Dendritic cell treated with granulocyte-macrophage colony-stimulating factor and Interleukin-4, amounts not matched to agents 40 ng/mL and 50 ng/mL, for 4 days (primary cell): ENCODE data around the gene CHST10.
"Not testable (repeated sequence)": the region's sequence is repeated elsewhere in the genome, so short reads cannot be mapped to it uniquely, and the experiment has no call there.

Experiments
- H3K27ac Mint-ChIP-seq: one replicate; pipeline ENCODE4 v1.8.0; 2022; ENCODE audit warnings: mild to moderate bottlenecking, mixed read lengths
- H3K27me3 Mint-ChIP-seq: one replicate; pipeline ENCODE4 v1.8.0; 2022; ENCODE audit warnings: mild to moderate bottlenecking, mixed read lengths
- H3K36me3 Mint-ChIP-seq: one replicate; pipeline ENCODE4 v1.8.0; 2022; ENCODE audit warnings: low read depth, mixed read lengths
- H3K4me1 Mint-ChIP-seq: one replicate; pipeline ENCODE4 v1.8.0; 2022; ENCODE audit warnings: low read depth, mixed read lengths
- H3K4me3 Mint-ChIP-seq: one replicate; pipeline ENCODE4 v1.8.0; 2022; ENCODE audit warnings: mild to moderate bottlenecking, moderate library complexity, mixed read lengths
- H3K9me3 Mint-ChIP-seq: one replicate; pipeline ENCODE4 v1.8.0; 2022; ENCODE audit warnings: mixed read lengths
- intact Hi-C: fragments of 100-400 bp; cut with micrococcal nuclease; formaldehyde crosslinking; loops from one replicate; pipeline ENCODE4 v1.15.0; 2022

Gene CHST10

DNA sequence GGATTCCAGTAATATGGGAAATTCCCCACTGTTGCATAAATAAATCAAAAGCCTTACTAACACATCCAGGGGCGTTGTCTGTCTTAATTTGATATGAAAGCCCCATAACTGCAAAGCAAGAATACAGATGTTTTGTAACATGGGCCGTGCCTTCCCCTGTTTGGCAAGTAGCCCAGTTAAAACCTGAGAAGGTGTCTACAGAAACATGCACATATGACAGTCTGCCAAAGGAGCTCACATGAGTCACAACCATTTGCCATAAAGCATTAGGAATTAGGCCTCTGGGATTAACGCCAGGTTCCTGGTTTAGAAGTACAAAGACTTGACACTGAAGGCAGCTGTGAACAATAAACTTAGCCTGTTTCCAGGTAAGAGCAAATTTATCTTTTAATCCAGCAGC is 52.0 kb downstream of the CHST10 start:
- H3K4me1 Mint-ChIP-seq = no peaks in the 10 kb centered on the region
- H3K4me3 Mint-ChIP-seq = no peak overlapping the region
- H3K27me3 Mint-ChIP-seq = peaks cover 10% of the 10 kb centered on the region
- no peak overlapping the region for H3K27ac Mint-ChIP-seq
- intact Hi-C loops = no loop called here
- H3K9me3 Mint-ChIP-seq = peaks cover 47% of the 10 kb centered on the region
- no peaks in the 10 kb centered on the region for H3K36me3 Mint-ChIP-seq

DNA sequence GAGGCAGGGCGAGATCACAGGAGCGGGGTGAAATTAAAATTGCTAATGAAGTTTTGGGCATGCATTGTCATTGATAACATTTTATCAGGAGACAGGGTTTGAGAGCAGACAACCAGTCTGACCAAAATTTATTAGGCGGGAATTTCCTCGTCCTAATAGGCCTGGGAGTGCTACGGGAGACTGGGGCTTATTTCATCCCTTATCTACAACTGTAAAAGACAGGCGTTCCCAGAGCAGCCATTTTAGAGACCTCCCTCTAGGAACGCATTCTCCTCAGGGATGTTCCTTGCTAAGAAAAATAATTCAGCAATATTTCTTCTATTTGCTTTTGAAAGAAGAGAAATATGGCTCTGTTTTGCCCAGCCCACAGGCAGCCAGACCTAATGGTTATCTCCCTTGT is 55.2 kb downstream of the CHST10 start:
- H3K4me3 Mint-ChIP-seq, H3K36me3 Mint-ChIP-seq, intact Hi-C loops, H3K27me3 Mint-ChIP-seq, H3K4me1 Mint-ChIP-seq, H3K27ac Mint-ChIP-seq: not testable (repeated sequence)
- H3K9me3 Mint-ChIP-seq = peaks cover 38% of the 10 kb centered on the region

DNA sequence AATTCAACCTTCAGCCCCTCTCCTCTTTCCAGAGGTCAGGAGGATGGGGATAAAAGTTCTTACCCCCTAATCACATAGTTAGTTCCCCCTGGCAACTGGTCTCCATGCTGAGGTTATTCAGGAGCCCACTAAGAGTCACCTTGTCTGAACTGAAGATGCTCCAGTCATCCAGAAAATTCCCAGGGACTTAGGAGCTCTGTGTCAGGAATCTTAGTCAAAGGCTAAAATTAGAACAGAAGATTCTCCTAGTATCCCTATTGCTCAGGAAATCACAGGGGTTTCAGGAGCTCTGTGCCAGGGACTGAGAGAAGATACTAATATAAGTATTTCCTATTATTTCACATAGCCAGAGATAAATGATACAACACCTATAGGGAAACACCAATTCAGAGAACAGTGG is 57.9 kb downstream of the CHST10 start:
- Mint-ChIP-seq H3K9me3 (peaks cover 38% of the 10 kb centered on the region), H3K27me3 (peaks cover 11% of the 10 kb centered on the region), H3K27ac (no peak overlapping the region), H3K4me3 (no peak overlapping the region), H3K4me1 (no peaks in the 10 kb centered on the region), H3K36me3 (no peaks in the 10 kb centered on the region)
- intact Hi-C loops = no loop called here

DNA sequence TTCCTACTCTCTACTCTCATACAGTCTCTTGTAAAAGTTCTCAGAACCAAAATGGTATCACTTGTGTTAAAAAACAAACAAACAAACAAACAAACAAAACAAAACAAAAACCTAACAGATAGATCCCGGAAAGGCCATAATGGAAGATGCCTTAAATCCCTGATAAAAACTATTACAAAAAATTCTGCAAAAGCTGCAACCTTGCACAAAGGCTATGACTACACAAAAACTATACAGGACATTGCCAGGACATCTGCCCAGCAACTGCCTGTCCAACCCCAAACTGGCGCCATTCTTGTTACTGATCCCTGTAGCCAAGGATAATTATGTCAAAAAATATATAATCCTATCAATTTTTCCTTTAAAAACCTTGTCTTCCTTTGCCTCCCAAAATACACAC is 58.9 kb downstream of the CHST10 start:
- Mint-ChIP-seq H3K9me3 (peaks cover 38% of the 10 kb centered on the region), H3K4me3 (no peak overlapping the region), H3K36me3 (no peaks in the 10 kb centered on the region), H3K27me3 (peaks cover 15% of the 10 kb centered on the region), H3K27ac (no peak overlapping the region), H3K4me1 (no peaks in the 10 kb centered on the region)
- intact Hi-C loops = no loop called here

DNA sequence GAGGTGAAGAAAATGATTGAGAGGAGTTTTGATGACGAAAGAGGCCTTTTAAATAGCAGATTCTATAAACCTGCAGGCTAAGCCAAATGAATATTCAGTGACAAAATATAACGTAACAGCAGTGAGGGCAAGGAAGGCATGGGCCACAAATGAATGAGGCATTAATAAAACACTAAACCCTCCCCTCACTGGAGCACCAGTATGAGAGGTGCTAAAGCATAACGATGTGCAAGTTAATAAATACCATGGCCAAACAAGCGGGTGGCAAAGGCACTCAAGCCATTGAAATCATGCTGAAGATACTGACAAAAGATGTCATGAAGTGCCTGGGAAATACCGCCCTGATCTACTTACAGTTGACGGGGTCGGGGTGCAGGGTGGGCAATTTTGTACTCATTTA is 64.9 kb downstream of the CHST10 start:
- Mint-ChIP-seq H3K4me1 (no peaks in the 10 kb centered on the region), H3K4me3 (no peak overlapping the region)

DNA sequence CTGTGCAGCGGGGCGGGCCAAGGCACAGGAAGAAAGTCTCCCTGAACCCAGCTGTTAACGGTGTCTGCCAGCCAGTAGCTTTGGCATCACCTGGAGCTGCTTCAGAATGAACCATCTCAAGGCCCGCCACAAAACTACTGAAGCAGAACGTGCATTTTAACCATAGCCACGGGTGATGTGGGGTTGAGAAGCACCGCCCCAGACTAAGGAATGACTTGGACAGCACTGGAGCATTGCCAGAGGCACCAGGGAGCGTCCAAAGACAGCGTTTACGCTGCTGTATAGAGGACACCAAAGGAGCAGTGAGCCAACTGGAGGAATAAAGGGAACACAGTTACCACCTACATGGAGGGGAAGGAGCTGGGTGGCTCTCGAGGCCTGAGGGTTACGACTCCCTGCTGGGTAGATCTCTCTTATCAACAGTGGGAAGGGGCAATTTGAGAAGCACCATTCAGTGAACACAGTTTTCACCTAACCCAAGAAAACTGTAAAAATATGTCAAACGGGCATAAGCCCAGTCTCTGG is 66.7 kb downstream of the CHST10 start:
- H3K9me3 Mint-ChIP-seq = peaks cover 13% of the 10 kb centered on the region
- no peak overlapping the region for H3K27ac Mint-ChIP-seq
- no peaks in the 10 kb centered on the region for H3K36me3 Mint-ChIP-seq
- no peak overlapping the region for H3K4me3 Mint-ChIP-seq
- intact Hi-C loops = no loop called here
- H3K27me3 Mint-ChIP-seq = peaks cover 11% of the 10 kb centered on the region
- H3K4me1 Mint-ChIP-seq = no peaks in the 10 kb centered on the region

More for the DNA sequence above, 64.9 kb downstream of the CHST10 start:
- H3K9me3 Mint-ChIP-seq = peaks cover 13% of the 10 kb centered on the region
- H3K36me3 Mint-ChIP-seq = no peaks in the 10 kb centered on the region
- intact Hi-C loops = no loop called here
- H3K27ac Mint-ChIP-seq = no peak overlapping the region
- peaks cover 15% of the 10 kb centered on the region for H3K27me3 Mint-ChIP-seq

DNA sequence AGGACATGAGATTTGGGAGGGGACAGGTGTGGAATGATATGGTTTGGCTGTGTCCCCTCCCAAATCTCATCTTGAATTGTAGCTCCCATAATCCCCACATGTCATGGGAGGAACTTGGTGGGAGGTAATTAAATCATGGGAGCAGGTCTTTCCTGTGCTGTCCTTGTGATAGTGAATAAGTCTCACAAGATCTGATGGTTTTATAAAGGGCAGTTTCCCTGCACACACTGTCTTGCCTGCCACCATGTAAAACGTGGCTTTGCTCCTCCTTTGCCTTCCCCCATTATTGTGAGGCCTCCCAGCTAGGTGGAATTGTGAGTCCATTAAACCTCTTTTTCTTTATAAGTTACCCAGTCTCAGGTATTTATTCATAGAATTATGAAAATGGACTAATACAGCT is 72.3 kb downstream of the CHST10 start:
- H3K4me1 Mint-ChIP-seq, intact Hi-C loops, H3K4me3 Mint-ChIP-seq, H3K36me3 Mint-ChIP-seq, H3K27ac Mint-ChIP-seq: not testable (repeated sequence)
- Mint-ChIP-seq H3K9me3 (peaks cover 22% of the 10 kb centered on the region), H3K27me3 (peaks cover 18% of the 10 kb centered on the region)

DNA sequence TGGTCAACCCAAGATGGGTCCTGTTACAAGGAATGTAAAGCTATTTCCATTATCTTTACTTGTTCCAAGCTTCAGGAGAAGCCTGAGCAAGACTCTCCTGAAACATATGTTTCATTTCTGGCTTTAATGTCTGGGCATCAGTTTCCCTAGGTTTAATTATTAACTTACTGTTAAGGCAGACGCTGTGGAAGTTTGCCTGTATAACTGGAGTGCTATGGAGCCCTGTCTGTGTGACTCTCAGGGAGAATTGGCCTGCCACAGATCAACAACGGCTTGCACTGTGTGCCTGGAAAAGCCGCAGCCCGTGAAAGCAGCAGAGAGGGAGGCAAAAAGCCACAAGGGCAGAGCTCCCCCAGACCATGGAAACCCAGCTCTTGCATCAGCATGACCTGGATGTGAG is 73.0 kb downstream of the CHST10 start:
- H3K27ac Mint-ChIP-seq = no peak overlapping the region
- H3K9me3 Mint-ChIP-seq = peaks cover 15% of the 10 kb centered on the region
- H3K4me1 Mint-ChIP-seq = no peaks in the 10 kb centered on the region
- no peaks in the 10 kb centered on the region for H3K36me3 Mint-ChIP-seq
- H3K27me3 Mint-ChIP-seq = peaks cover 24% of the 10 kb centered on the region
- no peak overlapping the region for H3K4me3 Mint-ChIP-seq
- intact Hi-C loops = no loop called here

DNA sequence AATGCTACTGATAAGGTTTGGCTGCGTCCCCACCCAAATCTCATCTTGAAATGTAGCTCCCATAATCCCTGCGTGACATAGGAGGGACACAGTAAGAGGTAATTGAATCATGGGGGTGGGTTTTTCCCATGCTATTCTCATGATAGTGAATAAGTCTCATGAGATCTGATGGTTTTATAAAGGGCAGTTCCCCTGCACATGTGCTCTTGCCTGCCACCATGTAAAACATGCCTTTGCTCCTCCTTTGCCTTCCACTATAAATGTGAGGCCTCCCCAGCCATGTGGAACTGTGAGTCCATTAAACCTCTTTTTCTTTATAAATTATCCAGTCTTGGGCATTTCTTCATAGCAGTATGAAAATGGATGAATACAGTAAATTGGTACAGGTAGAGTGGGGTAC is 75.0 kb downstream of the CHST10 start:
- H3K9me3 Mint-ChIP-seq = peaks cover 12% of the 10 kb centered on the region
- peaks cover 29% of the 10 kb centered on the region for H3K27me3 Mint-ChIP-seq
- H3K4me3 Mint-ChIP-seq, H3K4me1 Mint-ChIP-seq, H3K27ac Mint-ChIP-seq, intact Hi-C loops, H3K36me3 Mint-ChIP-seq: not testable (repeated sequence)
